NCI-H345 treated with DMSO at 0.1 percent for 48 hours (cell line): ENCODE data around the gene SCRT2.

ENCODE experiments used
- DNase-seq: peaks from one replicate; lab custom pipeline; 2025; ENCODE audit not compliant: unreplicated experiment; lab: John Stamatoyannopoulos, UW

The SCRT2 gene

GRCh38 chr20:672963-673602 is 2.5 kb downstream of the SCRT2 start:
- DNase-seq = no peak

GRCh38 chr20:671252-672030 is 4.2 kb downstream of the SCRT2 start:
- no peak for DNase-seq

- no peak for DNase-seq
Measured at GRCh38 chr20:669573-669972, 6.0 kb downstream of the SCRT2 start.

- no peak for DNase-seq
Measured at GRCh38 chr20:668638-669037, 7.0 kb downstream of the SCRT2 start.

DNA sequence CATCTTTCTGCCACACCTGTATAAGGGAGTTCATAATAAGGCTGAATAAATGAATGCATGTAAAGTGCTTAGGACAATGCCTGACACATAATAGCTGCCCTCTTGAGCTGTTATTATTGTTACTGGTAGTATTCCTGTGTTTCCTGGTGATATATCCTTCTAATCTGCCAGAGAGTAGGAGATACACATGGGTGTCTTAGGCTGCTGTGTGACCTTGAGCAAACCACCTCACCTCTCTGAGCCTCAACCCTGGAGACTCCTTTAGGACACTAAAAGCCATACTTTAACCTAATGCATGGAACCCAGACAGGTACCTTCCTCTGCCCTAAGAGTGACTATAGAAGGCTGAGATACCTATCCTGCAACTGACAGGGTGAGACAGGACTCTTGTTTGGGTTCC is 7.6 kb downstream of the SCRT2 start:
- DNase-seq = no peak

- DNase-seq = no peak
Measured at GRCh38 chr20:667351-668034, 8.1 kb downstream of the SCRT2 start.

GRCh38 chr20:666877-667276 is 8.7 kb downstream of the SCRT2 start:
- DNase-seq = no peak

- no peak for DNase-seq
Measured at GRCh38 chr20:665276-665675, 10.3 kb downstream of the SCRT2 start.

DNA sequence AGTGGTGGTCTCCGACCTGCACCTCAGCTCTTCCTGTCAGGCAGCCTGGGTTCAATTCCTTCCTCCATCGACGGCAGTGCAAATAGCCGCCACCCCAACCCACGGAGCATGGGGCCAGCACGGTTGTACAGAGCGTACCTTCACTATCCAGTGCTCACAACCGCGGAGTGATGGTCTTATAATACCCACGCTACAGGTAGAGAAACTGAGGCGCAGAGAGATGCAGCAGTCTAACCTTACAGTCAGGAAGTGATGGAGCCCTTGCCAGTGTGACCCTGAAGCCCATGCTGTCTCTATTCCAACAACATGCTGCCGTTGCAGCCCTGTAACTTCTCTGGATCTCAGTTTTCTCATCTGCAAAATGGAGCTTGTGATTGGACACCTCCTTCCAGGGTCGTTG is 11.0 kb downstream of the SCRT2 start:
- no peak for DNase-seq

DNA sequence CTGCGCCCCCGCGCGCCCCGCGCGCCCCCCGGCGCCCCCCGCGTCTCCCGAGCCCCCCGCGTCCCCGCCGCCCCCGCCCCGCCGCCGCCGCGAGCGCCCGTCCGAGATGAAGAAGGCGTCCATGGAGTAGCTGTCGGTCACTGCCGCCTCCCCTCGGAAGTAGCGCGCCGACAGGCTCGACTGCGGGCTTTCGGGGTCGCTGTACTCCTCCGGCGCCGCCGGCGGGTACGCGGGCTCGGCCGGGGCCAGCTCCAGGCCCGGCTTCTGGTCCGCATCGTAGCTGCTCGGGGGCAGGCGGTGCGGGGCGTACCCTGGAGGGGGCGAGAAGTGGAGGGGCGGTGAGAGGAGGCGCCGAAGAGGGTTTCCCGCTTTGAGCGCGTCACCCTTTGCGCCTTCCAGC is 11.5 kb downstream of the SCRT2 start:
- no peak for DNase-seq

GRCh38 chr20:663315-664090 is 12.1 kb downstream of the SCRT2 start:
- DNase-seq = no peak

GRCh38 chr20:662277-663192 is 13.1 kb downstream of the SCRT2 start:
- no peak for DNase-seq

DNA sequence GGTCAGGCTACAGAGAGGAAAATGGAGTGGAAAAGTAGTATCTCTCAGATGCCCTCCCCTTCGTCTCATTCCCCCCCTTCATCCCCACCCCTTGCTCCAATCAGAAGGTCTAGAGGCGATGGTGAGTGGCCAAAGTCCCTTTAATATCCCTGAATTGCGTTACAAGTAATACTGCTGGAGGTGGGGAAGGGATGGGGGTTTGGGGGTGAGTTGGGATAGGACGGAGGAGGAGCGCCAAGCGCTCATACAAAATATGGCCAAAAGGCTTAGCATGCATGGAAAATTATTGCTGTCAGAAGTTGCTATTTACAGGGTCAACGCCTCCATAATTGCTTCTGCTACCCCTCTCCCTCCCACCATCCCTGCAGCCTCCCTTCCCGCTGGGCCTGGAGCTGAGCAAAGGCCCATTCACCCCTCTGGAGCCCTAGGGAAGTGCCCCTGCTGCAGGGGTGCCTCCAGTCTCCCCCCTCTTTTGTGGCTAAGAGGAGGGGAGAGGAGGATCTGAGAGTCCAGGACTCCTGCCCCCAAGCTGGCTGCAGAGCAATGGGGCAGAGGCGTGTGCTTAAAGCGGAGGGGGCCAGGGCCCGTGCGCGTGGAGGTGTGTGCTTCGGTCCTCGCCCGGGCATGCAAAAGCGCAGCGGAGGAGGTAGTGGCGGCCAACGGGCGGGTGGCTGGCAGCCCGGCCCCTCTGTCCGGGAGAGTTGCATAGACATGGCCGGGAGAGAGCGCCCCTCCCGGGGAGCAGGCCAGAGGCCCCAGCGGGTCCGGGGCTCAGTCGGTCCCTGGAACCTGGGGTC is 13.9 kb downstream of the SCRT2 start:
- DNase-seq = no peak

DNA sequence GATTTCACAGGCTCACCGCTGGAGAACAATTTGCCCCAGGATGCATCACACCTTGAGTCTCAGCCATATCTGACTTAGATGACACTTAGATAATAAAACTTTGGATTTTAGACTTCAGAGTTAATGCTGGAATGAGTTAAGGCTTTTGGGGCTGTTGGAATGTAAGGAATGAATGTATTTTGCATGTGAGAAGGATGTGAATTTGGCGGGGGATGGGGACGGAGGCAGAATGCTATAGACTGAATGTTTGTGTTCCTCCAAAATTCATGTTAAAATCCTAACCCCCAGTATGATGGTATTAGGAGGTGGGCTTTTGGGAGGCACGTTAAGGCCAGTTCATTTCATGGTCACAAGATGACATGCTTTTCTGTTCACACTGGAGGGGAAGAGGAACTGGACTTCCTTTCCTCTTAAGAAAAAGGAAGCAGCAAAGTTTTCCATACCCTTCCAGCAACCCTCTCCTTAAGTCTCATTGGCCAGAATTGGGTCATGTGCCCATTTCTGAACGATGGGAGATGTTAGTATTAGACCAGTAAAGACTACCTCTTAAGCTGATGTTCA is 16.8 kb downstream of the SCRT2 start:
- no peak for DNase-seq

GRCh38 chr20:658202-658601 is 17.4 kb downstream of the SCRT2 start:
- no peak for DNase-seq

DNA sequence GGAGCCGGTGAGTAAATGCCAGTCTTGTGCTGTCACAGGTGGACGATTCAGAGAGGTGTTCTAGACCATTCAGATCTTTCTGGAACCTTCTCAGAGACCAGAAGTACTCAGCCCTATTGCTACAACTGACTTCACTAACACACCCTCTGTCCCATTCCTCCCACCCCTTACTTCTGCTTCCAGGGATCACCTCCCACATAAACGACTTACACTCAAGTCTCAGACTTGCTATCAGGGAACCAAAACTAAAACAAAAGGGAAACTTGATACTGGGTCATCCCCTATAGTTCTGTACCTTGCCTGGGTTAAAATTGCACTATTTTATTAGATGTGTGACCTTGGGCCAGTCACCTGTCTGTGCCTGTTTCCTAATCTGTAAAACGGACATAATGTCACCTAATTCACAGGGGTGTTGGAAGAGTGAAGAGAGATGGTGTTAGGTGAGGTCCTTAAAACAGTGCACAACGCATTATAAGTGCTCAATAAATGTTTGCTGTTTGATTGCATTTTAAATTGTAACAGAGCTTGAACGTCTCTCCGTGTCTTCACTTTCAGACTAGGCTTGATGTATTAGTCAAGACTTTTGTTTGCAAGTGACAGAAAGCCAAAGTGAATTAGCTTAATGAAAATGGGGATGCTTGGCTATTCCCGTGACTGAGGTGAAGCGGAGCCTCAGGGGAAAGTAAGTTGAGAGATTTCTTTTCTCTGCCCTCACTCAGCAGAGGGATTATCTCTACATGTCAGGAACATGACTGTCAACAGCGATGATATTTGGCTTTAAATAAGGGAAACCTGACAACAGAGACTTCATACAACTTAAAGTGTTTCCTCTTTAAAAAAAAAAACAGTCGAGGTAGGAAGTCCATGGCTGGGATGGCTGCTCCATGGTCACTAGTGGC is 19.6 kb downstream of the SCRT2 start:
- no peak for DNase-seq

DNA sequence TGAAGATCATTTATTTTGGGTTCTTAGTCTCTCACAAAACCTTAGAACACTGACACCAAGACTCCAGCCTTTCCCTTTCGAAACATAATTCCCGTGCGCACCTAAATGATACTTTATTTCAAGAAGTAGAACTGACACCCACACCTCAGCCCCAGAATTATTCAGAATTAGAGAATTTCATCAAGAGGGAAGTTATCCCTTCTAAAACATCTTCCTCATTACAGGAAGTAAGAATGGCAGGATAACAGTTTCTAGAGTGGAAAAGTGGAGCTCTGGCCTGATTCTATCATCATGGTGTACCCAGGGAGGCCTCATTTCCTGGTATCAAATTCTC is 21.2 kb downstream of the SCRT2 start:
- DNase-seq = no peak
